Measurements from ENCODE around the gene DDX55. TPM values are rescaled to one million over a fixed set of nuclear protein-coding genes. Genes with fewer than 3 reads are reported as not detected.

The DDX55 gene
- total and polyA plus RNA-seq, 2 of the 4 experiments (the other 2 are of a cell fraction): 13.3 to 18.7 TPM

GRCh38 chr12:123659996-123660727 lies 58.3 kb downstream of the DDX55 start:
- peak; percentile 24; the same call in 1 of the 2 replicates for TF ChIP-seq MAFK (IDR thresholded peaks at IDR 0.05; ENCODE audit: low read depth, low read length)
- peak; percentile 92 for TF ChIP-seq CEBPB (IDR thresholded peaks at IDR 0.05; ENCODE audit: low read depth, low read length)
- TF ChIP-seq USF2 (IDR thresholded peaks at IDR 0.05; ENCODE audit: low read depth, low read length): no peak
- no peak for TF ChIP-seq MAZ (IDR thresholded peaks at IDR 0.05; ENCODE audit: borderline replicate concordance, low read depth, low read length)
- TF ChIP-seq FOS (IDR thresholded peaks at IDR 0.05; ENCODE audit: low read depth, low read length): peak; percentile 92
- Histone ChIP-seq H3K4ac (ENCODE audit: low read depth, low read length) (no peak overlapping the region), H2BK15ac (ENCODE audit: low read depth, low read length) (no peak overlapping the region), H3K23ac (ENCODE audit: low read depth, low read length) (no peak overlapping the region), H3K9ac (ENCODE audit: low read depth, low read length) (no peak overlapping the region; the same call in 1 of the 2 replicates), H2BK20ac (ENCODE audit: low read depth, low read length) (no peak overlapping the region), H2AFZ (replicated peaks; ENCODE audit: low read length, poor library complexity) (no peak overlapping the region), H3K27me3 (ENCODE audit: control insufficient read depth, insufficient read depth, low read length) (no peaks in the 10 kb centered on the region), H3K4me3 (ENCODE audit: insufficient read depth, low read depth, low read length) (no peak overlapping the region), H3K9me3 (ENCODE audit: control insufficient read depth, insufficient read depth, low read length) (no peaks in the 10 kb centered on the region), H3K79me1 (ENCODE audit: low read depth in 1 of 2, low read length in 2 of 2) (peaks cover 0 to 2% of the 10 kb centered on the region in 2 experiments; a peak in 2 of 4 replicates), H3K4me1 (ENCODE audit: control insufficient read depth, insufficient read depth, low read length) (peaks cover 3% of the 10 kb centered on the region), H2AK5ac (ENCODE audit: low read depth, low read length) (no peak overlapping the region), H4K91ac (ENCODE audit: insufficient read depth, low read depth, low read length) (no peak overlapping the region), H3K36me3 (ENCODE audit: control insufficient read depth, insufficient read depth, low read length) (peaks cover 17% of the 10 kb centered on the region), H3K27ac (ENCODE audit: insufficient read depth, low read length) (no peak overlapping the region), H4K20me1 (ENCODE audit: insufficient read depth, low read length) (no peaks in the 10 kb centered on the region; the same call in 1 of the 2 replicates), H3K56ac (ENCODE audit: extremely low read depth, insufficient read depth, low read length) (no peak overlapping the region), H4K5ac (ENCODE audit: low read depth, low read length) (no peak overlapping the region), H3K4me2 (ENCODE audit: low read depth, low read length) (peak overlapping the region; percentile 27; the same call in 1 of the 2 replicates), H4K8ac (ENCODE audit: low read depth in 2 of 2, low read length in 2 of 2) (no peak overlapping the region), H3K9me1 (ENCODE audit: insufficient read depth, low read length) (0 out of 2 replicates have a peak, but pooled peaks cover 2% of the 10 kb centered on the region), H2AK9ac (replicated peaks; ENCODE audit: low read depth, low read length, poor library complexity) (no peak overlapping the region), H2BK5ac (ENCODE audit: low read depth, low read length, poor library complexity, severe bottlenecking) (peak overlapping the region; percentile 57), H3K18ac (ENCODE audit: low read depth, low read length) (no peak overlapping the region), H2BK120ac (ENCODE audit: low read depth, low read length) (no peak overlapping the region), H3K14ac (replicated peaks; ENCODE audit: low read depth, low read length) (no peak overlapping the region)
- POLR2A ChIA-PET (ENCODE audit: unreplicated experiment): no interaction called here
- peak; percentile 80 for ATAC-seq (ENCODE audit: low read depth)
- no CpG with 5 or more reads among the region's 5 CpGs for WGBS, 2 experiments (ENCODE audit: extremely low coverage in 2 of 2, insufficient read length in 1 of 2)
- intact Hi-C loops (cut with micrococcal nuclease) (loop anchor here (10.0 kb wide), 1 partner anchor 325 kb away; no protein-coding TSS in a partner anchor), dilution Hi-C loops (cut with HindIII; ENCODE audit: low sequenced_read_pairs, unreplicated experiment) (no loop called here), in situ Hi-C loops (cut with MboI; ENCODE audit: low sequenced_read_pairs) (no loop called here)
- CTCF ChIA-PET: interaction anchor here (0.6 to 0.7 kb wide), 2 partner anchors 282 to 318 kb away, joined by 3 read pairs; no protein-coding TSS in a partner anchor
- DNase-seq: peak; percentile 85
- BruUV-seq (replicated peaks): no TSS peak

All from IMR-90 (cell line).